NCI-H345 treated with DMSO at 0.1 percent for 48 hours (cell line): Measurements from ENCODE around the gene SLC9A8.
"Not testable (repeated sequence)": the region's sequence is repeated elsewhere in the genome, so short reads cannot be mapped to it uniquely, and the experiment has no call there.

Source experiments
- DNase-seq: peaks from one replicate; lab custom pipeline; 2025; ENCODE audit not compliant: unreplicated experiment; lab: John Stamatoyannopoulos, UW

SLC9A8 gene

GRCh38 chr20:49786668-49787370 lies 25.8 kb upstream of the SLC9A8 start:
- DNase-seq: no peak

GRCh38 chr20:49787371-49788357 lies 25.0 kb upstream of the SLC9A8 start:
- no peak for DNase-seq

- DNase-seq: no peak
Observed at GRCh38 chr20:49790077-49790798, 22.4 kb upstream of the SLC9A8 start.

- DNase-seq: no peak
Observed at GRCh38 chr20:49791165-49791564, 21.5 kb upstream of the SLC9A8 start.

- no peak for DNase-seq
Observed at GRCh38 chr20:49792006-49792405, 20.6 kb upstream of the SLC9A8 start.

- DNase-seq: no peak
Observed at GRCh38 chr20:49792611-49793010, 20.0 kb upstream of the SLC9A8 start.

- DNase-seq: no peak
Observed at GRCh38 chr20:49794336-49795134, 18.1 kb upstream of the SLC9A8 start.

GRCh38 chr20:49795135-49795424 lies 17.5 kb upstream of the SLC9A8 start:
- DNase-seq: no peak

GRCh38 chr20:49796600-49797343 lies 15.9 kb upstream of the SLC9A8 start:
- DNase-seq: no peak

- DNase-seq: no peak
Observed at GRCh38 chr20:49797344-49797615, 15.3 kb upstream of the SLC9A8 start.

- no peak for DNase-seq
Observed at GRCh38 chr20:49798718-49799117, 13.9 kb upstream of the SLC9A8 start.

- no peak for DNase-seq
Observed at GRCh38 chr20:49799698-49800097, 12.9 kb upstream of the SLC9A8 start.

- DNase-seq: no peak
Observed at GRCh38 chr20:49803418-49803817, 9.2 kb upstream of the SLC9A8 start.

- DNase-seq: no peak
Observed at GRCh38 chr20:49804364-49804763, 8.3 kb upstream of the SLC9A8 start.

GRCh38 chr20:49805224-49805876 lies 7.3 kb upstream of the SLC9A8 start:
- not testable (repeated sequence) for DNase-seq

- no peak for DNase-seq
Observed at GRCh38 chr20:49808753-49809152, 3.9 kb upstream of the SLC9A8 start.

GRCh38 chr20:49809803-49810359 lies 2.7 kb upstream of the SLC9A8 start:
- DNase-seq: no peak

- no peak for DNase-seq
Observed at GRCh38 chr20:49810491-49811190, 2.0 kb upstream of the SLC9A8 start.
